ENCODE measurements around the gene GBA2.

GBA2 gene

GRCh38 chr9:35713578-35713977 lies 35.5 kb downstream of the GBA2 start:
- DNase-seq, result no peak

- DNase-seq, result no peak
Measured at GRCh38 chr9:35712762-35713400, 36.1 kb downstream of the GBA2 start.

DNA sequence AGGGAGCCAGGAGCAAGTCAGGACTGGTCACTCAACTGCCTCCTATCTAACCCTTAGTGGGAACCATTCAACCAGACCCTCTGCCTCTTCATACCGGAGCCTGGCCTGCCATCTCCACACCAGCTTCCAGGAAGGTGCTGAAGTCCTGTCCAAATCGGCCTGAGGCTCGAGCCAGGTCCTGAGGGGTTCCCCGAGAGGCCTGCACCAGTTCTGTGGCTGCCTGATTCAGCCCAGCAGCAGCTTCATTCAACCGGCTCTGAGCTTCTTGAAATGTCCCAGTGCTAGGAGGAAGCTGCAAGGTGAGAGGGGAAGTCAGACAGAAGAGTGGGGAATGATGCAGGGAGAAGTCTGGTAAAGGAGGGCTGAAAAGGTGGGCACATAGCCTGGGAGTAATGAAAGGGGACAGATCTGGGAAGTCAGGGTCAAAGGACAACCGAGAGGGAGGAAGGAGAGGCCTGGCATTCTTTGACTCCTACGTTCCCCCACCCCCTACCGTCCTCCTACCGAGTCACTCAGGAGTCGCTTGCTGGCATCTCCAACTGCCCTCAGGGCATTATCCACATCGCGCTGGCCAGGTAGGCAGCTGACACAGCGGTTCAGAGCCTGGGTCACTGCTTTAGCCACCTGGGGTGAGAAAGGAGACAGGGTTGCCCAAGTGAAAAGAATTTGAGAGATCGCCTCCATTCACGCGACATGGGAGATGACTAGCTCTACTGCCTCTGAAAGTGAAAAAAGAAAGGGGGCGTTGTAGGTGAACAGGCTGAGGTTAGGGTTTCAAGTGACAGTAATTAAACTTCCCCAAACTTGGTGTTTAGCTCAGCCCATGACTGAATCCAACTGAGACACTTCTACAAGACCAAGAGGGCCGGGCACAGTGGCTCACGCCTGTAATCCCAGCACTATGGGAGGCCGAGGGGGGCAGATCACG lies 37.3 kb downstream of the GBA2 start:
- no peak for DNase-seq

GRCh38 chr9:35710818-35711500 lies 38.1 kb downstream of the GBA2 start:
- DNase-seq, result no peak

GRCh38 chr9:35708146-35708545 lies 40.9 kb downstream of the GBA2 start:
- DNase-seq, result no peak

- DNase-seq, result no peak
Measured at GRCh38 chr9:35706951-35707350, 42.1 kb downstream of the GBA2 start.

- DNase-seq, result no peak
Measured at GRCh38 chr9:35705836-35706430, 43.1 kb downstream of the GBA2 start.

- no peak for DNase-seq
Measured at GRCh38 chr9:35705372-35705771, 43.7 kb downstream of the GBA2 start.

GRCh38 chr9:35703906-35704672 lies 44.9 kb downstream of the GBA2 start:
- no peak for DNase-seq

GRCh38 chr9:35702696-35703095 lies 46.3 kb downstream of the GBA2 start:
- no peak for DNase-seq

GRCh38 chr9:35700942-35701341 lies 48.1 kb downstream of the GBA2 start:
- DNase-seq, result no peak

- DNase-seq, result no peak
Measured at GRCh38 chr9:35700031-35700430, 49.0 kb downstream of the GBA2 start.

- DNase-seq, result no peak
Measured at GRCh38 chr9:35698231-35698630, 50.8 kb downstream of the GBA2 start.

- no peak for DNase-seq
Measured at GRCh38 chr9:35697486-35697885, 51.5 kb downstream of the GBA2 start.

GRCh38 chr9:35696520-35697215 lies 52.4 kb downstream of the GBA2 start:
- DNase-seq, result peak; percentile 13

GRCh38 chr9:35695943-35696401 lies 53.1 kb downstream of the GBA2 start:
- DNase-seq, result no peak

DNA sequence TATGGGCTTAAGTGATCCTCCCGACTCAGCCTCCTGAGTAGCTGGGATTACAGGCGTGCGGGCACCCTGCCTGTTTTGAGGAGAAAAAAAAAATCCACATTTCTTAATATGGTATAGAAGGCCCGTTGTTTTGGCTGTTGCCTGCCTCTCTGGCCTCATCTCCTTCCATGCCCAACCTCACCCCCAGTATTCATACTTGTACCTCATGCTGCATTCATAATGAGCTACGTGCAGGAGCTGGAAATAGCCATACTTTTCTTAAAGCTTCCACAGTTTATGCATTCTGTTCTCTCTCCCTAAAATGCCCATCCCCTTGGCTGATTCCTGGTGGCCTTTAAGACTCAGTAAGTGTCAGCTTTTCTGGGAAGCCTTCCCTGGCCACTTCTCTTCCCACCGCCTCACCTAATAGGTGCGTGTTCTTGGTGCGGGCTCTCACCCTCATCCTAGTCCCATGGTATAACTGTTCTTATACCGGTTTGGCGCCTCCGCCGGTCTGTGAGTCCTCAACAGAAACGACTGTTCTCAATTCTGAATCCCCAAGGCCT lies 57.2 kb downstream of the GBA2 start:
- DNase-seq, result no peak

- DNase-seq, result no peak
Measured at GRCh38 chr9:35691334-35691650, 57.7 kb downstream of the GBA2 start.

- peak; percentile 47 for DNase-seq
Measured at GRCh38 chr9:35690614-35691333, 58.3 kb downstream of the GBA2 start.

GRCh38 chr9:35690294-35690613 lies 58.8 kb downstream of the GBA2 start:
- DNase-seq, result no peak
